HepG2 (cell line): ENCODE results near the gene ZNF732. TPM values are rescaled to one million over a fixed set of nuclear protein-coding genes. Genes with fewer than 3 reads are reported as not detected.

Experiments
- ATAC-seq: fragments of 200-7000 bp; cut with Tn5 transposase; 3 replicates; pipeline ENCODE4 v1.9.1; 2020; ENCODE audit warnings: mild to moderate bottlenecking, moderate library complexity
- BruUV-seq: library from RNA; stranded (reverse); fragments of 400-500 nt; replicated peaks from 2 replicates; lab custom pipeline; 2021; lab: Mats Ljungman, UMichigan
- CTCF ChIA-PET: fragments of 300-600 bp; formaldehyde crosslinking; extraction: SDS; loops from one replicate; lab custom pipeline; 2021; ENCODE audit warnings: low total read pairs, inconsistent platforms, low intra/inter-chr PET ratio; lab: Yijun Ruan, JAX
- POLR2A ChIA-PET: fragments of 350-600 bp; sonication (Branson Sonifier 250); formaldehyde crosslinking; loops from one replicate; lab custom pipeline; 2020; ENCODE audit warnings: antibody characterized with exemption, inconsistent platforms; lab: Yijun Ruan, JAX
- DNase-seq: peaks from one replicate; pipeline ENCODE4 v3.0.0-alpha.2; 2015; ENCODE audit warnings: low spot score
- FAIRE-seq: peaks from 3 replicates; lab custom pipeline; 2011; peaks lifted over from hg19 to GRCh38; lab: Jason Lieb, UNC
- H2AFZ ChIP-seq: one replicate; pipeline ENCODE4 v1.6.1; 2011; ENCODE audit warnings: low read length, inconsistent platforms
- H3K27ac ChIP-seq: fragments of 300-600 bp; 3 replicates; pipeline ENCODE4 v1.8.0; 2011; ENCODE audit warnings: mixed run types, mild to moderate bottlenecking, mixed read lengths, low read length, inconsistent platforms; ENCODE audit not compliant: insufficient read depth; ENCODE audit errors: extremely low read length
- H3K27me3 ChIP-seq, 2 experiments: fragments of 200-600 bp in 1 of 2; 2 replicates in 1 of 2; 3 replicates in 1 of 2; pipeline versions ENCODE4 v1.6.0 to v1.8.0; 2011; ENCODE audit warnings: low read length in 2 of 2, mild to moderate bottlenecking in 2 of 2, moderate library complexity in 2 of 2, inconsistent platforms in 1 of 2; ENCODE audit not compliant: insufficient read depth in 2 of 2, control insufficient read depth in 1 of 2
- H3K36me3 ChIP-seq, 2 experiments: fragments of 200-600 bp in 1 of 2; replicated peaks in 1 of 2; 2 replicates in 1 of 2; 3 replicates in 1 of 2; pipeline versions ENCODE4 v1.5.1 to v1.8.0; 2011; ENCODE audit warnings: low read length in 2 of 2, inconsistent platforms in 1 of 2; ENCODE audit not compliant: insufficient read depth in 2 of 2, control insufficient read depth in 1 of 2
- H3K4me1 ChIP-seq: 2 replicates; pipeline ENCODE4 v1.5.1; 2012; ENCODE audit warnings: low read length, inconsistent platforms; ENCODE audit not compliant: insufficient read depth
- H3K4me2 ChIP-seq: 2 replicates; pipeline ENCODE4 v1.6.0; 2011; ENCODE audit warnings: low read depth, low read length, inconsistent platforms
- H3K4me3 ChIP-seq, 3 experiments: fragments of 200-600 bp in 1 of 3; sonication (generic), shearing (Covaris generic) in 1 of 3; replicated peaks in 1 of 3; 2 replicates each; pipeline ENCODE4 v1.5.1; 2011 to 2016; ENCODE audit warnings: low read length in 3 of 3, inconsistent platforms in 2 of 3, low read depth in 2 of 3, mild to moderate bottlenecking in 2 of 3, control low read depth in 1 of 3, mixed read lengths in 1 of 3; ENCODE audit not compliant: insufficient read depth in 1 of 3
- H3K79me2 ChIP-seq: one replicate; pipeline ENCODE4 v1.6.1; 2011; ENCODE audit warnings: low read length, inconsistent platforms; ENCODE audit not compliant: insufficient read depth
- H3K9ac ChIP-seq: 2 replicates; pipeline ENCODE4 v1.6.0; 2011; ENCODE audit warnings: mild to moderate bottlenecking, low read depth, low read length, inconsistent platforms; ENCODE audit not compliant: insufficient read depth
- H3K9me3 ChIP-seq: 2 replicates; pipeline ENCODE4 v1.5.1; 2012; ENCODE audit warnings: mild to moderate bottlenecking, low read length
- H4K20me1 ChIP-seq: 2 replicates; pipeline ENCODE4 v1.6.0; 2011; ENCODE audit warnings: inconsistent platforms, mild to moderate bottlenecking, low read length, moderate library complexity; ENCODE audit not compliant: insufficient read depth
- BCL6 ChIP-seq: IDR thresholded peaks from 2 replicates; pipeline ENCODE4 v1.6.1; 2016; ENCODE audit warnings: missing genetic modification reagents, missing compliant biosample characterization
- KMT2B ChIP-seq: IDR thresholded peaks from 2 replicates; pipeline ENCODE4 v1.6.1; 2016; ENCODE audit warnings: missing genetic modification reagents, missing compliant biosample characterization
- SNAI1 ChIP-seq: sonication (generic); formaldehyde crosslinking; IDR thresholded peaks from 2 replicates; pipeline ENCODE4 v1.5.0; 2020; ENCODE audit warnings: mild to moderate bottlenecking, missing genetic modification reagents, borderline replicate concordance
- SRY ChIP-seq: sonication (generic); formaldehyde crosslinking; IDR thresholded peaks from 2 replicates; pipeline ENCODE4 v1.8.0; 2022; ENCODE audit warnings: mild to moderate bottlenecking, missing genetic modification reagents
- ZFP90 ChIP-seq: sonication (generic); formaldehyde crosslinking; IDR thresholded peaks from 2 replicates; pipeline ENCODE4 v1.8.0; 2022; ENCODE audit warnings: missing genetic modification reagents, mild to moderate bottlenecking, inconsistent platforms, borderline replicate concordance
- ZNF225 ChIP-seq: sonication (generic); formaldehyde crosslinking; IDR thresholded peaks from 2 replicates; pipeline ENCODE4 v1.4.0; 2020; ENCODE audit warnings: mild to moderate bottlenecking, missing genetic modification reagents
- ZNF430 ChIP-seq: sonication (generic); formaldehyde crosslinking; IDR thresholded peaks from 2 replicates; pipeline ENCODE4 v1.9.0; 2021; ENCODE audit warnings: mild to moderate bottlenecking, missing genetic modification reagents
- ZNF660 ChIP-seq: sonication (generic); formaldehyde crosslinking; IDR thresholded peaks from 2 replicates; pipeline ENCODE4 v1.5.1; 2020; ENCODE audit warnings: mild to moderate bottlenecking, low read depth, missing genetic modification reagents, borderline replicate concordance
- ZNF768 ChIP-seq: sonication (generic); formaldehyde crosslinking; IDR thresholded peaks from 2 replicates; pipeline ENCODE4 v1.4.0; 2020; ENCODE audit warnings: missing genetic modification reagents
- ZNF792 ChIP-seq: IDR thresholded peaks from 2 replicates; pipeline ENCODE4 v1.6.1; 2016
- WGBS: methylation state at CpG from one replicate; pipeline ENCODE4 v1.1.6; 2017; ENCODE audit warnings: low lambda C conversion rate; 5-methylcytosine and 5-hydroxymethylcytosine counted together
- in situ Hi-C: cut with HindIII; loops from 2 replicates; pipeline ENCODE4 v1.10.0; 2017; ENCODE audit warnings: low pct_unique_long_range_greater_than_20kb; ENCODE audit not compliant: extremely low pct_ligation_motif_present
- intact Hi-C: fragments of 100-400 bp; cut with micrococcal nuclease; formaldehyde crosslinking; loops from one replicate; pipeline ENCODE4 v1.10.0; 2022; ENCODE audit not compliant: unreplicated experiment
- polyA plus RNA-seq, 8 experiments: library from polyadenylated mRNA; depleted of rRNA in 3 of 8; stranded (reverse) in 7 of 8; unstranded in 1 of 8; fragments of >200 nt; fragmentation: Illumina TruSeq in 4 of 8; extraction: Trizol in 4 of 8; gene quantifications; 2 replicates each; pipeline versions ENCODE4 v1.2.1 to v1.2.3, GENCODE V29; 2011 to 2016; ENCODE audit warnings: low read depth in 4 of 8, missing spikeins in 1 of 8, mixed read lengths in 1 of 8; ENCODE audit not compliant: insufficient read depth in 1 of 8
- total RNA-seq, 5 experiments: library from RNA; depleted of rRNA; stranded (reverse); fragments of >200 nt; fragmentation: Illumina TruSeq; extraction: Trizol; gene quantifications; 2 replicates each; pipeline ENCODE4 v1.2.3, GENCODE V29; 2016; ENCODE audit warnings: low read depth in 1 of 5
- TF ChIP-seq, protein P1 (sequence below): sonication (generic); formaldehyde crosslinking; IDR thresholded peaks from 2 replicates; pipeline ENCODE4 v1.4.0; 2020; ENCODE audit warnings: low read depth, mild to moderate bottlenecking, missing genetic modification reagents
- TF ChIP-seq, protein P2 (sequence below): sonication (generic); formaldehyde crosslinking; IDR thresholded peaks from 2 replicates; pipeline ENCODE4 v1.5.0; 2020; ENCODE audit warnings: mild to moderate bottlenecking, missing genetic modification reagents, borderline replicate concordance

The ZNF732 gene
- total and polyA plus RNA-seq, 2 of the 13 experiments (the other 11 are each of a cell fraction or from before 2014, with no cell fraction given), result not detected

DNA sequence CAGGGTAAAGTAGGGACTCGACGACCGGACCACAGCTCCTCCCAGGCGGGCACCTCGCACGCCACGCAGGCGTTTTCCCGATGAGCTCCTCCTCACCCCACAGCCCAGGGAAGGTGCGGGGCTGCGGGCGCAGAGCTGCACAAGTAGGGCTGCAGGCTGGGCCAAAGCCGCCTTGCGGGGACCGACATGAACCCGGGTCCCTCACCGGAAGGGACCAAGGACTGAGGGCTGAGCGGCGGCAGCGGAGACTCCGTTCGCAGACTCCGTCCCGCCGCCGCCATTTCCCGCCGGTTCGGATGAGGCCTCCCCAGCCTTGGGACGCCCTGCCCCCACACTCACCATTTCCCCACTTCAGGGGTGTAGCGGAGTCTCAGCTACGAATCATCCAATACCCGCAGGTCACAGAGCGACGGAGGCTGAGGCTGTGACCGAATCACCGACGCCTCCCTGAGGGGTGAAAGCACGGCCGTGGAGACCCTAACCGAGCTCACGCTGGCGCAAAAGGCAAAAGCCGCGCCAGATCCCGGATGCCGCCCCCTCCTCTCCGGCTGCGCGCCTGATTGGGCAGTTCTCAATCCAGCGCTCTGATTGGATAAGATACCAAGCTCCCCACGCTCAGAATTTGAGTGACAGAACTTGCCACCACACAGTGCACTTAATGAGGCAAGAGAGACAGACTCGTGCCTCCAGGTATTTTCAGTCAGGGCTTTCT, at the start of gene ZNF732 (continued):
- TF ChIP-seq ZNF430, result no peak

DNA sequence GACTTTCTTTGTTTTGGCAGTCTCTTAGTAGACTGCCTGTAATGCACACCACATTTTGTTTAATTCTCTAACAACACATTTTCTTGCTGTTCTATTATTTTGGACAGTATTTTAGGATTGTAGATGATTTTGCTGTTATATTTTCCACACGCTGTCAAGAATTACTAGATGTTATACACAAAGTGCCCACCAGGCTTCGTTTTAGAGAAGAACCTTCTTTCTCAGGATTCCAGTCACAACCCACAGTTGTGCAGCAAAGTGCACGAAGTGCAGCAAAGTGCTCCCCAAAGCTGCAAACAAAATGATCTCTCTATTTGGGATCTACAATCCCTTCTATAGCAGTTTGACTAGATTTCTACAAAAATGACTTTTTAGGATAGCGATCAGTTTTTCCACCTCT, 34.7 kb upstream of the ZNF732 start:
- DNase-seq (no peak), FAIRE-seq (no peak), ATAC-seq (no peak)
- intact Hi-C loops (no loop called here), in situ Hi-C loops (no loop called here)
- H3K4me1 ChIP-seq, result no peaks in the 10 kb centered on the region
- H3K9ac ChIP-seq, result no peak overlapping the region
- 25% methylated on average over 4 of the region's 4 CpGs for WGBS
- ChIA-PET CTCF (no interaction called here), POLR2A (no interaction called here)
- peaks cover 77% of the 10 kb centered on the region for H3K9me3 ChIP-seq
- H3K27me3 ChIP-seq, result no peaks in the 10 kb centered on the region
- no peak overlapping the region for H3K4me2 ChIP-seq
- H2AFZ ChIP-seq, result no peak overlapping the region
- TF ChIP-seq ZNF792 (CRISPR knock-in tag) (no peak), ZNF768 (no peak), ZNF660 (no peak), ZNF225 (CRISPR knock-in tag) (no peak), KMT2B (CRISPR knock-in tag) (no peak), SNAI1 (CRISPR knock-in tag) (no peak), ZFP90 (no peak), SRY (no peak), BCL6 (CRISPR knock-in tag) (no peak)
- TF ChIP-seq, protein P1, sequence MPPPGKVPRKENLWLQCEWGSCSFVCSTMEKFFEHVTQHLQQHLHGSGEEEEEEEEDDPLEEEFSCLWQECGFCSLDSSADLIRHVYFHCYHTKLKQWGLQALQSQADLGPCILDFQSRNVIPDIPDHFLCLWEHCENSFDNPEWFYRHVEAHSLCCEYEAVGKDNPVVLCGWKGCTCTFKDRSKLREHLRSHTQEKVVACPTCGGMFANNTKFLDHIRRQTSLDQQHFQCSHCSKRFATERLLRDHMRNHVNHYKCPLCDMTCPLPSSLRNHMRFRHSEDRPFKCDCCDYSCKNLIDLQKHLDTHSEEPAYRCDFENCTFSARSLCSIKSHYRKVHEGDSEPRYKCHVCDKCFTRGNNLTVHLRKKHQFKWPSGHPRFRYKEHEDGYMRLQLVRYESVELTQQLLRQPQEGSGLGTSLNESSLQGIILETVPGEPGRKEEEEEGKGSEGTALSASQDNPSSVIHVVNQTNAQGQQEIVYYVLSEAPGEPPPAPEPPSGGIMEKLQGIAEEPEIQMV (CRISPR knock-in tag), result no peak
- TF ChIP-seq, protein P2, sequence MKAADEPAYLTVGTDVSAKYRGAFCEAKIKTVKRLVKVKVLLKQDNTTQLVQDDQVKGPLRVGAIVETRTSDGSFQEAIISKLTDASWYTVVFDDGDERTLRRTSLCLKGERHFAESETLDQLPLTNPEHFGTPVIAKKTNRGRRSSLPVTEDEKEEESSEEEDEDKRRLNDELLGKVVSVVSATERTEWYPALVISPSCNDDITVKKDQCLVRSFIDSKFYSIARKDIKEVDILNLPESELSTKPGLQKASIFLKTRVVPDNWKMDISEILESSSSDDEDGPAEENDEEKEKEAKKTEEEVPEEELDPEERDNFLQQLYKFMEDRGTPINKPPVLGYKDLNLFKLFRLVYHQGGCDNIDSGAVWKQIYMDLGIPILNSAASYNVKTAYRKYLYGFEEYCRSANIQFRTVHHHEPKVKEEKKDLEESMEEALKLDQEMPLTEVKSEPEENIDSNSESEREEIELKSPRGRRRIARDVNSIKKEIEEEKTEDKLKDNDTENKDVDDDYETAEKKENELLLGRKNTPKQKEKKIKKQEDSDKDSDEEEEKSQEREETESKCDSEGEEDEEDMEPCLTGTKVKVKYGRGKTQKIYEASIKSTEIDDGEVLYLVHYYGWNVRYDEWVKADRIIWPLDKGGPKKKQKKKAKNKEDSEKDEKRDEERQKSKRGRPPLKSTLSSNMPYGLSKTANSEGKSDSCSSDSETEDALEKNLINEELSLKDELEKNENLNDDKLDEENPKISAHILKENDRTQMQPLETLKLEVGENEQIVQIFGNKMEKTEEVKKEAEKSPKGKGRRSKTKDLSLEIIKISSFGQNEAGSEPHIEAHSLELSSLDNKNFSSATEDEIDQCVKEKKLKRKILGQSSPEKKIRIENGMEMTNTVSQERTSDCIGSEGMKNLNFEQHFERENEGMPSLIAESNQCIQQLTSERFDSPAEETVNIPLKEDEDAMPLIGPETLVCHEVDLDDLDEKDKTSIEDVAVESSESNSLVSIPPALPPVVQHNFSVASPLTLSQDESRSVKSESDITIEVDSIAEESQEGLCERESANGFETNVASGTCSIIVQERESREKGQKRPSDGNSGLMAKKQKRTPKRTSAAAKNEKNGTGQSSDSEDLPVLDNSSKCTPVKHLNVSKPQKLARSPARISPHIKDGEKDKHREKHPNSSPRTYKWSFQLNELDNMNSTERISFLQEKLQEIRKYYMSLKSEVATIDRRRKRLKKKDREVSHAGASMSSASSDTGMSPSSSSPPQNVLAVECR, result no peak
- H3K79me2 ChIP-seq, result no peaks in the 10 kb centered on the region
- H3K4me3 ChIP-seq, result no peak overlapping the region
- H4K20me1 ChIP-seq, result no peaks in the 10 kb centered on the region
- no peaks in the 10 kb centered on the region for H3K36me3 ChIP-seq
- no TSS peak for BruUV-seq
- no peak overlapping the region for H3K27ac ChIP-seq
